ENCODE measurements around the gene PCNX2. TPM values are rescaled to one million over a fixed set of nuclear protein-coding genes. Genes with fewer than 3 reads are reported as not detected.

The PCNX2 gene
- total RNA-seq, 2 experiments from 2014 or later, result 21.8 to 23.2 TPM

DNA sequence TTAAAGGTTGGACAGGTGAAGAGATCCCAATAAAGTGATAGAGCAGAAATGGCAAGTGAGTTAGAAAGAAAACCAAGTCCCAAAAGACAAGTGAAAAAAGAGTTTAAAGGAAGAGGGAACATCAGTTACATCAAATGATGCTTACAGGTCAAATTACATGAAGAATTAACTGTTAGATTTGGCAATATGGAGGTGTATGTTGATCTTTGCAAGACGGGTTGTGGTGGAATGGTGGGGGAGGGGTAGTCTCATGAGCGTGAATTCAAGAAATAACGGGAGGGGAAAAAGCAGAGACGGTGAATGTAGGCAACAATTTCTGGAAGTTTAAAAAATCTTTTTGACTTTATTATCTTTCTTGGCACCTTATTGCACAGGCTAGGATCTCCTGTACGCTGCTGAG is 268.5 kb downstream of the PCNX2 start:
- no peaks in the 10 kb centered on the region for H3K9me3 Mint-ChIP-seq
- DNase-seq, result no peak
- H3K4me1 Mint-ChIP-seq, result no peaks in the 10 kb centered on the region
- peaks cover 3% of the 10 kb centered on the region for H3K36me3 Mint-ChIP-seq (ENCODE audit: low read depth)
- ChIA-PET POLR2A (no interaction called here), CTCF (no interaction called here)
- H3K27ac Mint-ChIP-seq, result no peak overlapping the region
- H3K27me3 Mint-ChIP-seq, result no peaks in the 10 kb centered on the region
- H3K4me3 Mint-ChIP-seq, result no peak overlapping the region

- Mint-ChIP-seq H3K27me3 (no peaks in the 10 kb centered on the region), H3K27ac (no peak overlapping the region), H3K4me1 (peaks cover 1% of the 10 kb centered on the region), H3K36me3 (ENCODE audit: low read depth) (peaks cover 3% of the 10 kb centered on the region), H3K9me3 (no peaks in the 10 kb centered on the region), H3K4me3 (no peak overlapping the region)
- CTCF ChIA-PET, result no interaction called here
- POLR2A ChIA-PET, result no interaction called here
- DNase-seq, result no peak
Measured at GRCh38 chr1:233025567-233025966, 270.0 kb downstream of the PCNX2 start.

- Mint-ChIP-seq H3K4me3 (no peak overlapping the region), H3K27me3 (no peaks in the 10 kb centered on the region), H3K36me3 (ENCODE audit: low read depth) (peaks cover 3% of the 10 kb centered on the region), H3K9me3 (no peaks in the 10 kb centered on the region), H3K27ac (no peak overlapping the region), H3K4me1 (peaks cover 4% of the 10 kb centered on the region)
- ChIA-PET CTCF (no interaction called here), POLR2A (no interaction called here)
- no peak for DNase-seq
Measured at GRCh38 chr1:233025157-233025556, 270.4 kb downstream of the PCNX2 start.

- Mint-ChIP-seq H3K4me1 (peaks cover 4% of the 10 kb centered on the region), H3K36me3 (ENCODE audit: low read depth) (peaks cover 5% of the 10 kb centered on the region), H3K27me3 (no peaks in the 10 kb centered on the region), H3K4me3 (no peak overlapping the region), H3K27ac (no peak overlapping the region), H3K9me3 (no peaks in the 10 kb centered on the region)
- ChIA-PET POLR2A (no interaction called here), CTCF (interaction anchor here (0.6 kb wide), 1 partner anchor 490 kb away, joined by 4 read pairs; no protein-coding TSS in a partner anchor)
- DNase-seq, result no peak
Measured at GRCh38 chr1:233024199-233024598, 271.3 kb downstream of the PCNX2 start.

GRCh38 chr1:233022246-233022645 is 273.3 kb downstream of the PCNX2 start:
- DNase-seq, result no peak
- Mint-ChIP-seq H3K4me3 (no peak overlapping the region), H3K36me3 (ENCODE audit: low read depth) (peaks cover 8% of the 10 kb centered on the region), H3K27me3 (no peaks in the 10 kb centered on the region), H3K4me1 (peaks cover 4% of the 10 kb centered on the region), H3K27ac (no peak overlapping the region), H3K9me3 (no peaks in the 10 kb centered on the region)
- ChIA-PET CTCF (no interaction called here), POLR2A (no interaction called here)

DNA sequence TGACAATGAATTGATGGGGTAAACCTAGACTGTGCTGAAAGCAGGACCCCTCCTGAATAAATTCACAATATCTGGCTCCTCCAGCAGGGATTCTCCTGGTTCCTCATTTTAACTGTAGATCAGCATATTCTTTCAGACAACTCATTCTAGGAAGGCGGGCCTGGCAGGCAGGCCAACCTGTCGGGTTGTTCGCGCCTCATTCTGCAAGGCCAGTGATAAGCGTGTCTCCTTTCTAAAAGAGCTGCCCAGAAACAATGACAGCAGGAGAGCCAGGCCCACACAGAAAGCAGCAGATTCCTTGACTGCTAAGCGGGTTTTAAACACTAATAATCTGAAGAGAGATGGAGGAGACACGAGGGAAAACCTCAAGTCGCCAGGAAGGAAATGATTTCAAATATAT is 275.1 kb downstream of the PCNX2 start:
- peaks cover 14% of the 10 kb centered on the region for H3K4me1 Mint-ChIP-seq
- POLR2A ChIA-PET, result no interaction called here
- no peak for DNase-seq
- CTCF ChIA-PET, result no interaction called here
- no peak overlapping the region for H3K4me3 Mint-ChIP-seq
- peaks cover 8% of the 10 kb centered on the region for H3K36me3 Mint-ChIP-seq (ENCODE audit: low read depth)
- H3K27ac Mint-ChIP-seq, result no peak overlapping the region
- H3K9me3 Mint-ChIP-seq, result no peaks in the 10 kb centered on the region
- no peaks in the 10 kb centered on the region for H3K27me3 Mint-ChIP-seq

DNA sequence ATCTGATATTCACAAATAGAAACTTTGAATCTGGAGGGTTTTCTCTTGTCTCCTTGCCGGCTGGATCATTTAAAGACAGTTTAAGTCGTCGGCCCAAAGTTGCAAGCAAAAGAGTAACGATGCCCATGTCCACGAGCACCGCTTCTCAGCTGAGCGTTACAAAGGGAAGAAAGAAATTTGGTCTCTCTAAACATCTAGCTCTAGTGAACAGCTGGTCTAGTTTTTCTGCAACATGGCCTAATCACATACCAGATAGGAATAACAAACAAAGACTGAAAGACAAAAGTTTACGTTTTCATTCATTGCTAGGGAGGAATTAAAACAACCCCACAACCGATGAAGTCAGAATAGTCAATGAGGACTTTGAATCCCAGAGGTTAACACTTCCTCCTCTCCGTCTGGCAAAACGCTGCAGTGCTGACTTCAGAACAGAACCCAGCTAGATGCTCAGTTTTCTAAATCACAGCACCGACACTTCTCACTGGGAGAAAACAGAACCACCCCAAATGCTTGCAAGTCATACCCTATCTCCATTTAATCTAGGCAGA is 275.7 kb downstream of the PCNX2 start:
- no peak overlapping the region for H3K27ac Mint-ChIP-seq
- no peaks in the 10 kb centered on the region for H3K27me3 Mint-ChIP-seq
- peaks cover 14% of the 10 kb centered on the region for H3K4me1 Mint-ChIP-seq
- H3K4me3 Mint-ChIP-seq, result no peak overlapping the region
- peaks cover 8% of the 10 kb centered on the region for H3K36me3 Mint-ChIP-seq (ENCODE audit: low read depth)
- ChIA-PET POLR2A (no interaction called here), CTCF (no interaction called here)
- no peaks in the 10 kb centered on the region for H3K9me3 Mint-ChIP-seq
- no peak for DNase-seq

DNA sequence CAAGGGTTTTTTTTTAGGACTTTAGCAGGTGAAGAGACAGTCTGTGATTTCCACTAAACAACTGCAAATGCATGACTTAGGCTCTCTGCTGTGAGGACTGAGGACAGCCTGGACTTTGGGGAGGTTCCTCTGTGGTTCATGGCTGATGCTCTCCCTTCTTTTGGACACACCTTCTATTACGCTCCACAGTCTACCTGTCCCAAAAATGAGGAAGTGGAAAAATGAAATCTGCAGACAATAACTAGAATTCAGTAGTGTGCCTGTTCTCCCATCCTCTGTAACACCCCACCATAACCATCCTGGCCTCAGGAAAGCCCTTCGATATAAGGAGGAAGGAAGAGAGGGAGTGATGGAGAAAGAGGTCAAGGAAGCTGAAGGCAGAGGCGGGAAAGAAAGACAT is 276.4 kb downstream of the PCNX2 start:
- H3K27me3 Mint-ChIP-seq, result no peaks in the 10 kb centered on the region
- H3K27ac Mint-ChIP-seq, result no peak overlapping the region
- DNase-seq, result no peak
- H3K4me3 Mint-ChIP-seq, result no peak overlapping the region
- CTCF ChIA-PET, result no interaction called here
- POLR2A ChIA-PET, result no interaction called here
- H3K36me3 Mint-ChIP-seq (ENCODE audit: low read depth), result peaks cover 10% of the 10 kb centered on the region
- H3K9me3 Mint-ChIP-seq, result no peaks in the 10 kb centered on the region
- peaks cover 14% of the 10 kb centered on the region for H3K4me1 Mint-ChIP-seq

GRCh38 chr1:233016798-233017197 is 278.7 kb downstream of the PCNX2 start:
- DNase-seq, result no peak
- H3K4me1 Mint-ChIP-seq, result peaks cover 14% of the 10 kb centered on the region
- H3K4me3 Mint-ChIP-seq, result no peak overlapping the region
- ChIA-PET CTCF (no interaction called here), POLR2A (no interaction called here)
- no peaks in the 10 kb centered on the region for H3K9me3 Mint-ChIP-seq
- H3K27me3 Mint-ChIP-seq, result no peaks in the 10 kb centered on the region
- H3K27ac Mint-ChIP-seq, result no peak overlapping the region
- peaks cover 21% of the 10 kb centered on the region for H3K36me3 Mint-ChIP-seq (ENCODE audit: low read depth)

GRCh38 chr1:233015965-233016364 is 279.6 kb downstream of the PCNX2 start:
- Mint-ChIP-seq H3K27ac (no peak overlapping the region), H3K9me3 (no peaks in the 10 kb centered on the region), H3K4me3 (no peak overlapping the region), H3K4me1 (peaks cover 14% of the 10 kb centered on the region), H3K27me3 (no peaks in the 10 kb centered on the region), H3K36me3 (ENCODE audit: low read depth) (peaks cover 24% of the 10 kb centered on the region)
- DNase-seq, result no peak
- ChIA-PET POLR2A (no interaction called here), CTCF (no interaction called here)

DNA sequence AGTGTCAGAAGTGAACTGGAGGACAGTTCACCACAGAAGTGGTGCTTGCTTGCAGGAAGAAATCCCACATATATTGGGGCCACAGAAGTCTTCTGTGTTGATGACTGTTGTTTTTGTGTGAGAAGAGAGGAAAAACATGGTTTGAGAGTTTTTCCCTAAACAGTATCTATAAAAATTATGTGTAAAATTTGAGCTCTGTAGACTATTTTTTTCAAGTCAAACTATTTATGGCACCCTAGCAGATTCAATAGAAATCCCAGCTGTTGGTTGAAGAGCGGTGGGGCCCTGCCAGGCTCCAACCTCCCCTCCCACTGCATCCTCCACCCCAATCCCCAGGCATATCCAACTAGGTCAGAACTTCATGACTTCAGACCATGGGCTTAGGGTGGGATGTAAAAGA is 283.5 kb downstream of the PCNX2 start:
- Mint-ChIP-seq H3K36me3 (ENCODE audit: low read depth) (peaks cover 20% of the 10 kb centered on the region), H3K4me3 (no peak overlapping the region), H3K27me3 (no peaks in the 10 kb centered on the region), H3K9me3 (no peaks in the 10 kb centered on the region), H3K4me1 (peaks cover 10% of the 10 kb centered on the region), H3K27ac (no peak overlapping the region)
- ChIA-PET CTCF (no interaction called here), POLR2A (no interaction called here)
- no peak for DNase-seq

- H3K9me3 Mint-ChIP-seq, result no peaks in the 10 kb centered on the region
- no peak overlapping the region for H3K4me3 Mint-ChIP-seq
- H3K27ac Mint-ChIP-seq, result no peak overlapping the region
- CTCF ChIA-PET, result no interaction called here
- POLR2A ChIA-PET, result no interaction called here
- H3K27me3 Mint-ChIP-seq, result no peaks in the 10 kb centered on the region
- peaks cover 22% of the 10 kb centered on the region for H3K36me3 Mint-ChIP-seq (ENCODE audit: low read depth)
- no peak for DNase-seq
- H3K4me1 Mint-ChIP-seq, result no peaks in the 10 kb centered on the region
Measured at GRCh38 chr1:233010146-233010545, 285.4 kb downstream of the PCNX2 start.

DNA sequence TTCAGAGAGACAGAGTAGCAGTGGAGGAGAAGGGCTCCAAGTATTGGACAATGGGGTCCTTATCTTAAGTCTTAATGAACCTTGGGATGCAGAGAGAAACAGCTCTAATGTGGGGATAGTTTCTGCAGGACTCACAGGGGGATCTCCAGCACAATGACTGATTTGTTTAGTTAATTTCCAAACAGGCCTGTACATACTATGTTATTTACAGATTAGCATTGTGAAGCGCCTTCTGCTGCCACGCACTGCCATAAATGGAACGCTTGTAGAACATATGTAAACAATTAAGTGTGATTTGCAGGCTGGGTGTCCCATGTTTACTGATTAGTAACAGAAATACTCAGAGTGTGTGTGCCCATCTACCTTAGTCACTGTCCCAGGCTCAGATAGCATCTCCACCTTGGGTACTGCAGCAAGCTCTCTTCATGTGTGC is 289.0 kb downstream of the PCNX2 start:
- Mint-ChIP-seq H3K27ac (no peak overlapping the region), H3K4me3 (no peak overlapping the region)
- POLR2A ChIA-PET, result no interaction called here

GRCh38 chr1:233006108-233006507 is 289.4 kb downstream of the PCNX2 start:
- Mint-ChIP-seq H3K36me3 (ENCODE audit: low read depth) (peaks cover 3% of the 10 kb centered on the region), H3K9me3 (peaks cover 4% of the 10 kb centered on the region), H3K27me3 (no peaks in the 10 kb centered on the region), H3K4me3 (no peak overlapping the region), H3K27ac (no peak overlapping the region), H3K4me1 (no peaks in the 10 kb centered on the region)
- DNase-seq, result no peak
- CTCF ChIA-PET, result interaction anchor here (0.5 to 0.6 kb wide), 2 partner anchors 164 to 686 kb away, joined by 3 read pairs; no protein-coding TSS in a partner anchor
- POLR2A ChIA-PET, result no interaction called here

More for the DNA sequence above, 289.0 kb downstream of the PCNX2 start:
- DNase-seq, result no peak
- Mint-ChIP-seq H3K4me1 (no peaks in the 10 kb centered on the region), H3K27me3 (no peaks in the 10 kb centered on the region), H3K9me3 (peaks cover 4% of the 10 kb centered on the region), H3K36me3 (ENCODE audit: low read depth) (peaks cover 3% of the 10 kb centered on the region)
- CTCF ChIA-PET, result interaction anchor here (0.6 kb wide), 1 partner anchor 165 kb away, joined by 3 read pairs; no protein-coding TSS in a partner anchor
